B cell (primary cell): ENCODE measurements around the gene KCNJ1.

ENCODE experiments used
- EZH2 ChIP-seq: IDR thresholded peaks from 2 replicates; pipeline ENCODE4 v1.6.1; 2012; ENCODE audit warnings: borderline replicate concordance, low read depth, mild to moderate bottlenecking, moderate library complexity, low read length; ENCODE audit not compliant: insufficient read depth, poor library complexity, severe bottlenecking
- TF ChIP-seq, protein P1 (sequence below): fragments of 200-600 bp; IDR thresholded peaks from one replicate; pipeline ENCODE4 v1.8.0; 2022; ENCODE audit warnings: antibody characterized with exemption, mild to moderate bottlenecking

- TF ChIP-seq, protein P1, sequence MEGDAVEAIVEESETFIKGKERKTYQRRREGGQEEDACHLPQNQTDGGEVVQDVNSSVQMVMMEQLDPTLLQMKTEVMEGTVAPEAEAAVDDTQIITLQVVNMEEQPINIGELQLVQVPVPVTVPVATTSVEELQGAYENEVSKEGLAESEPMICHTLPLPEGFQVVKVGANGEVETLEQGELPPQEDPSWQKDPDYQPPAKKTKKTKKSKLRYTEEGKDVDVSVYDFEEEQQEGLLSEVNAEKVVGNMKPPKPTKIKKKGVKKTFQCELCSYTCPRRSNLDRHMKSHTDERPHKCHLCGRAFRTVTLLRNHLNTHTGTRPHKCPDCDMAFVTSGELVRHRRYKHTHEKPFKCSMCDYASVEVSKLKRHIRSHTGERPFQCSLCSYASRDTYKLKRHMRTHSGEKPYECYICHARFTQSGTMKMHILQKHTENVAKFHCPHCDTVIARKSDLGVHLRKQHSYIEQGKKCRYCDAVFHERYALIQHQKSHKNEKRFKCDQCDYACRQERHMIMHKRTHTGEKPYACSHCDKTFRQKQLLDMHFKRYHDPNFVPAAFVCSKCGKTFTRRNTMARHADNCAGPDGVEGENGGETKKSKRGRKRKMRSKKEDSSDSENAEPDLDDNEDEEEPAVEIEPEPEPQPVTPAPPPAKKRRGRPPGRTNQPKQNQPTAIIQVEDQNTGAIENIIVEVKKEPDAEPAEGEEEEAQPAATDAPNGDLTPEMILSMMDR = no peak
- no peak for TF ChIP-seq EZH2
Measured at GRCh38 chr11:128886406-128887124, 19.5 kb upstream of the KCNJ1 start.
